Astrocyte of the spinal cord (primary cell): ENCODE results near the gene LRRC46.

Experiments
- DNase-seq: peaks from one replicate; pipeline ENCODE4 v3.0.0; 2011; ENCODE audit warnings: low read depth, low spot score
- H3K4me3 ChIP-seq: 2 replicates; pipeline ENCODE4 v1.5.1; 2011; ENCODE audit warnings: low read depth, mild to moderate bottlenecking, low read length, moderate library complexity
- in situ Hi-C: cut with HindIII; loops from 2 replicates; pipeline ENCODE4 v1.10.0; 2017; ENCODE audit warnings: low sequenced_read_pairs
- TF ChIP-seq, protein P1 (sequence below): IDR thresholded peaks from 2 replicates; pipeline ENCODE4 v1.5.1; 2012; ENCODE audit warnings: low read depth, mild to moderate bottlenecking, low read length, inconsistent platforms

Gene LRRC46

DNA sequence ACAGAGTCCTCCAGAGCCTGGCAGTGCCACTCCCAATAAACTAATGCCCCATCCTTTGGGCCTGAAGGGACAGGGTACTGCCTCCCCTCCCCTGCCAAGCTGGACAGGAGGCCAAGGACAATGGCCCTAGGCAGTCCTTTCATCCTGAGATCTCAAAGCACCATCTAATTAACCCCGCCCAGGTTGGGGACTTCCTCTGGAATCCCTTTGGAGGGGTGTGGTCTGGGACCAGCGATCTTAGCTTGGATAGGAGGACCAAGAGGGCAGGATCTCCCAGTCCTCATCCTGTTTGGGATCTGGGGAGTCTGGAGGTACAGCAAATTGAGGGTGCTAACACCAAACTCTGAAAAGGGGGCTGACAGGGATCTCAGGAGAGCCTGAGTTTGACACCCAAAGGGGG lies 37.6 kb downstream of the LRRC46 start:
- TF ChIP-seq, protein P1, sequence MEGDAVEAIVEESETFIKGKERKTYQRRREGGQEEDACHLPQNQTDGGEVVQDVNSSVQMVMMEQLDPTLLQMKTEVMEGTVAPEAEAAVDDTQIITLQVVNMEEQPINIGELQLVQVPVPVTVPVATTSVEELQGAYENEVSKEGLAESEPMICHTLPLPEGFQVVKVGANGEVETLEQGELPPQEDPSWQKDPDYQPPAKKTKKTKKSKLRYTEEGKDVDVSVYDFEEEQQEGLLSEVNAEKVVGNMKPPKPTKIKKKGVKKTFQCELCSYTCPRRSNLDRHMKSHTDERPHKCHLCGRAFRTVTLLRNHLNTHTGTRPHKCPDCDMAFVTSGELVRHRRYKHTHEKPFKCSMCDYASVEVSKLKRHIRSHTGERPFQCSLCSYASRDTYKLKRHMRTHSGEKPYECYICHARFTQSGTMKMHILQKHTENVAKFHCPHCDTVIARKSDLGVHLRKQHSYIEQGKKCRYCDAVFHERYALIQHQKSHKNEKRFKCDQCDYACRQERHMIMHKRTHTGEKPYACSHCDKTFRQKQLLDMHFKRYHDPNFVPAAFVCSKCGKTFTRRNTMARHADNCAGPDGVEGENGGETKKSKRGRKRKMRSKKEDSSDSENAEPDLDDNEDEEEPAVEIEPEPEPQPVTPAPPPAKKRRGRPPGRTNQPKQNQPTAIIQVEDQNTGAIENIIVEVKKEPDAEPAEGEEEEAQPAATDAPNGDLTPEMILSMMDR = no peak
- no peak for DNase-seq
- no peak overlapping the region for H3K4me3 ChIP-seq
- in situ Hi-C loops = no loop called here

- no peak overlapping the region for H3K4me3 ChIP-seq
- DNase-seq = no peak
- in situ Hi-C loops = no loop called here
- TF ChIP-seq, protein P1 = no peak
Observed at GRCh38 chr17:47870056-47870455, 38.6 kb downstream of the LRRC46 start.

DNA sequence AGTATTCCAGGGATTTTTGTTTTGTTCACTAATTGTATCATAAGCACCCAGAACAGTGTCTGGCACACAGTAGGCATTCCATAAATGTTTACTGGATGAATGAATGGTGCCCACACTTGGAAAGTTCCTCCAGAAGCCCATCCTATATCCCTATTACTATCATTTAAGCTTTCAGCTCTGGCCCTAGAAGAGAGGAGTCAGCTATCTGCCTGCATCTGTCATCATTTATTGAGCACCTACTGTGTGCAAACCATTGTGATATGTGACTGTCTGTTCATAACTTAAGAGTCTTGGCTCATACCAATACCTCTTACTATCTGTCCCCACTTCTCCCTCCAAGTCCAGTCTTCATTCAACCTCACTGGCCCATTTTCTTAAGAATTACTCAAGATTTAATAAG lies 39.6 kb downstream of the LRRC46 start:
- DNase-seq = no peak
- H3K4me3 ChIP-seq = no peak overlapping the region
- in situ Hi-C loops = no loop called here
- TF ChIP-seq, protein P1 = no peak

- TF ChIP-seq, protein P1 = no peak
- no peak for DNase-seq
- no peak overlapping the region for H3K4me3 ChIP-seq
- in situ Hi-C loops = no loop called here
Observed at GRCh38 chr17:47872019-47872650, 40.7 kb downstream of the LRRC46 start.

GRCh38 chr17:47872651-47873161 lies 41.2 kb downstream of the LRRC46 start:
- peak; percentile 22 for DNase-seq
- in situ Hi-C loops = no loop called here
- no peak overlapping the region for H3K4me3 ChIP-seq
- TF ChIP-seq, protein P1 = no peak

- TF ChIP-seq, protein P1 = no peak
- in situ Hi-C loops = no loop called here
- no peak overlapping the region for H3K4me3 ChIP-seq
- no peak for DNase-seq
Observed at GRCh38 chr17:47873200-47874090, 42.0 kb downstream of the LRRC46 start.
